ENCODE data around the gene CDK2.

Gene CDK2

GRCh38 chr12:56011509-56012090 is 45.0 kb downstream of the CDK2 start:
- DNase-seq (ENCODE audit: low spot score) = no peak
- no peak for FAIRE-seq

GRCh38 chr12:56013482-56013881 is 46.9 kb downstream of the CDK2 start:
- no peak for FAIRE-seq
- DNase-seq (ENCODE audit: low spot score) = no peak

GRCh38 chr12:56014205-56014604 is 47.6 kb downstream of the CDK2 start:
- DNase-seq (ENCODE audit: low spot score) (no peak), FAIRE-seq (no peak)

GRCh38 chr12:56017181-56017580 is 50.6 kb downstream of the CDK2 start:
- FAIRE-seq (no peak), DNase-seq (ENCODE audit: low spot score) (no peak)

GRCh38 chr12:56018356-56018755 is 51.7 kb downstream of the CDK2 start:
- no peak for FAIRE-seq
- no peak for DNase-seq (ENCODE audit: low spot score)

- FAIRE-seq = no peak
- DNase-seq (ENCODE audit: low spot score) = no peak
Observed at GRCh38 chr12:56020423-56021184, 54.0 kb downstream of the CDK2 start, which contains the start of gene IKZF4. Gene IKZF4 (plus strand): TSS chr12:56021043. CDS start chr12:56021494, 451 bp downstream.

- DNase-seq (ENCODE audit: low spot score) (no peak), FAIRE-seq (no peak)
Observed at GRCh38 chr12:56021889-56022497, 55.4 kb downstream of the CDK2 start.

Measured in RCC 7860 (cell line).